Liver (tissue), 9 donors: ENCODE results near the gene SELENOO. TPM values are rescaled to one million over a fixed set of nuclear protein-coding genes. Genes with fewer than 3 reads are reported as not detected.
A peak's percentile ranks its signal among the peaks of the same experiment; 100 is the strongest.

Experiments used
- DNase-seq: peaks from one replicate; pipeline ENCODE4 v3.0.0-alpha.2; 2017; ENCODE audit warnings: low spot score
- H3K27ac ChIP-seq, 2 donors: one replicate each; pipeline ENCODE4 v1.7.0; 2013; ENCODE audit warnings: inconsistent platforms in 2 of 2, low read length in 2 of 2, control low read depth in 1 of 2, low read depth in 1 of 2, mild to moderate bottlenecking in 1 of 2
- H3K27me3 ChIP-seq, 4 donors: one replicate each; pipeline versions ENCODE4 v1.6.1 to v1.7.0; 2013; ENCODE audit warnings: low read length in 3 of 4, inconsistent platforms in 1 of 4, mild to moderate bottlenecking in 1 of 4, moderate library complexity in 1 of 4; ENCODE audit not compliant: control insufficient read depth in 4 of 4, insufficient read depth in 4 of 4
- H3K36me3 ChIP-seq, 4 donors: one replicate each; pipeline versions ENCODE4 v1.6.1 to v1.7.0; 2013; ENCODE audit warnings: low read length in 3 of 4, mild to moderate bottlenecking in 3 of 4, low read depth in 1 of 4, moderate library complexity in 1 of 4; ENCODE audit not compliant: control insufficient read depth in 4 of 4, insufficient read depth in 3 of 4
- H3K4me1 ChIP-seq, 4 donors: one replicate each; pipeline versions ENCODE4 v1.6.1 to v1.7.0; 2013; ENCODE audit warnings: low read length in 3 of 4, mild to moderate bottlenecking in 3 of 4, moderate library complexity in 1 of 4; ENCODE audit not compliant: control insufficient read depth in 4 of 4, insufficient read depth in 4 of 4
- H3K4me3 ChIP-seq, 3 donors: one replicate each; pipeline versions ENCODE4 v1.6.1 to v1.7.0; 2013; ENCODE audit warnings: low read length in 3 of 3, control low read depth in 1 of 3, low read depth in 1 of 3, mild to moderate bottlenecking in 1 of 3
- H3K9ac ChIP-seq, 2 donors: one replicate each; pipeline ENCODE4 v1.7.0; 2013; ENCODE audit warnings: low read length in 2 of 2, mild to moderate bottlenecking in 2 of 2, moderate library complexity in 2 of 2, control low read depth in 1 of 2, low read depth in 1 of 2
- H3K9me3 ChIP-seq, 4 donors: one replicate each; pipeline versions ENCODE4 v1.6.1 to v1.7.0; 2013; ENCODE audit warnings: low read length in 3 of 4; ENCODE audit not compliant: control insufficient read depth in 4 of 4
- EGR1 ChIP-seq, 2 donors: IDR thresholded peaks; 2 replicates each; pipeline ENCODE4 v1.6.1; 2016 to 2018; ENCODE audit warnings: antibody characterized with exemption in 2 of 2, low read depth in 2 of 2
- FOXA1 ChIP-seq: IDR thresholded peaks from 2 replicates; pipeline ENCODE4 v1.6.1; 2016; ENCODE audit warnings: antibody characterized with exemption
- FOXA2 ChIP-seq: IDR thresholded peaks from 2 replicates; pipeline ENCODE4 v1.6.1; 2016; ENCODE audit warnings: antibody characterized with exemption
- GABPA ChIP-seq, 2 donors: IDR thresholded peaks in 1 of 2; conservative IDR thresholded peaks in 1 of 2; 2 replicates each; pipeline ENCODE4 v1.6.1; 2016; ENCODE audit warnings: antibody characterized with exemption in 2 of 2, mild to moderate bottlenecking in 1 of 2, moderate library complexity in 1 of 2
- JUND ChIP-seq, 2 donors: IDR thresholded peaks; 2 replicates each; pipeline ENCODE4 v1.6.1; 2016; ENCODE audit warnings: antibody characterized with exemption in 2 of 2
- NR2F2 ChIP-seq: IDR thresholded peaks from 2 replicates; pipeline ENCODE4 v1.6.1; 2016; ENCODE audit warnings: antibody characterized with exemption
- RAD21 ChIP-seq, 2 donors: IDR thresholded peaks; 2 replicates each; pipeline ENCODE4 v1.6.1; 2016; ENCODE audit warnings: antibody characterized with exemption in 2 of 2, mild to moderate bottlenecking in 2 of 2
- RXRA ChIP-seq, 2 donors: IDR thresholded peaks; 2 replicates each; pipeline ENCODE4 v1.6.1; 2017 to 2018; ENCODE audit warnings: antibody characterized with exemption in 2 of 2, mild to moderate bottlenecking in 1 of 2
- SP1 ChIP-seq: IDR thresholded peaks from 2 replicates; pipeline ENCODE4 v1.6.1; 2018; ENCODE audit warnings: antibody characterized with exemption, mild to moderate bottlenecking
- YY1 ChIP-seq: IDR thresholded peaks from 2 replicates; pipeline ENCODE4 v1.6.1; 2016; ENCODE audit warnings: antibody characterized with exemption, mild to moderate bottlenecking
- ZBTB33 ChIP-seq: IDR thresholded peaks from 2 replicates; pipeline ENCODE4 v1.6.1; 2016; ENCODE audit warnings: antibody characterized with exemption
- WGBS: extraction: QIAGEN DNeasy Blood & Tissue Kit; methylation state at CpG from one replicate; pipeline ENCODE4 v1.1.7; 2013; 5-methylcytosine and 5-hydroxymethylcytosine counted together
- polyA plus RNA-seq, 2 donors: library from polyadenylated mRNA; stranded (reverse) in 1 of 2; unstranded in 1 of 2; fragments of 200-250 nt in 1 of 2; fragments of >200 nt in 1 of 2; fragmentation: Nextera tagmentation in 1 of 2; extraction: Ambion mirVana in 1 of 2; gene quantifications; one replicate each; pipeline versions ENCODE4 v1.2.1 to v1.2.3, GENCODE V29; 2013 to 2015
- total RNA-seq, 2 donors: library from RNA; depleted of rRNA; stranded (reverse); fragments of >200 nt; gene quantifications; one replicate each; pipeline ENCODE4 v1.2.3, GENCODE V29; 2014
- TF ChIP-seq, protein P1 (sequence below): IDR thresholded peaks from 2 replicates; pipeline ENCODE4 v1.6.1; 2016; ENCODE audit warnings: antibody characterized with exemption
- TF ChIP-seq, protein P2 (sequence below): fragments of 150-350 bp; IDR thresholded peaks from 2 replicates; pipeline ENCODE4 v1.5.1; 2017; ENCODE audit warnings: improper control_type of control experiment, low read depth, low read length; ENCODE audit not compliant: missing input control
- donor health status: healthy.
- donor health status: healthy.
- donor health status: healthy.
- donor health status: healthy.
- donor health status: healthy.

Gene SELENOO
- total and polyA plus RNA-seq, 4 donors = 16.4 to 59.2 (median 42.2) TPM

- Histone ChIP-seq H3K27ac (peak overlapping the region; percentile 80 to 95), H3K9me3 (no peaks in the 10 kb centered on the region), H3K4me1 (peaks cover 9 to 72% (median 58%) of the 10 kb centered on the region in 4 donors), H3K36me3 (peaks cover 0 to 4% (median 2%) of the 10 kb centered on the region in 4 donors), H3K27me3 (no peaks in the 10 kb centered on the region), H3K9ac (peak overlapping the region; percentile 6 to 13), H3K4me3 (peak overlapping the region; percentile 78 to 99 (median 87))
- TF ChIP-seq EGR1 (IDR thresholded peaks at IDR 0.05; ENCODE audit: low read depth in 2 of 2) = no peak
- peak in 1 of 2 donors; percentile 57 for TF ChIP-seq GABPA (IDR thresholded peaks at IDR 0.05 in 1 of 2, conservative IDR thresholded peaks at IDR 0.05 in 1 of 2)
- 14% methylated on average over 53 of the region's 53 CpGs for WGBS
- no peak for DNase-seq
Observed at GRCh38 chr22:50245214-50246072, 44.6 kb downstream of the SELENOO start.

DNA sequence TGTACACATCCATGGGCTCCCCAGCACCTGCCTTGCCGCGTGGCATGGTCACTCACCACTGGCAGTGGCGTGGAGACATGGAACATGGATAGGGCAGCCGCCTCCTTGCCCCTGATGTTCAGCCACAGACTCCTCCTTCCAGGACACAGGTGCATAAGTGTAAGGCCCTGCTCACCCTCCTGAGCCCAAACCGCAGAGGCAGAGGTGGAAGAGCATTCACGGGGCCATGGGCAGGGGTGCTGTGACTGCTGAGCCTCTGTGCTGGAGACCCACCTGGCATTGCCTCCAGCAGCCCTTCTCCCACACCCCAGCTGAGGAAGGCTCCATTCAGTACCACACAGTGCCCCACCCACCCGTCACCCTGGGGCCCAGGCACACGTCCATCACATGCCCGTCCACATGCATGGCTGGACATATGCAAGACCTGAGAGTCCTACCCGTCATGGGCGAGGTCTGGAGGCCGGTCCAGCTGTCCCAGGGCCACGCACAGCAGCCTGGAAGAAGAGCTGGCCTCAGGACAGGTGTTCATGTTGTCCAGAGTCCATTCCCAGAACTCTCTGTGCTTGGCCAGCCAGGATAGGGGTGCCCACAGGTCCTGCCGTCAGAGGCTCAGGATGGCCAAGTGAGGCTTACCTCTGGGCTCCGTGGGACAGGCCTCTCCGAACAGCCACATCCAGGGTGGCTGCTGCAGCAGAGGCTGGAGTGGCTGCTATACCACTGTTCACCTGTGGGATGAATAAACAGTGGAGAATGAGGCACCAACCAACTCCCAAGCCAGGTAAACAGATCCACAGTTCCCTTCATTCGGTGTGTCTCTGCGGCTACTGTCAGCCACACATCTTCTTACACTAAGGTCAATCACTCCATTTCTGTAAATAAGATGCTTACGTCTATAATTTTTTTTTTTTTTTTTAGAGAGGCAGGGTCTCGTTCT, 45.7 kb downstream of the SELENOO start:
- Histone ChIP-seq H3K27me3 (no peaks in the 10 kb centered on the region), H3K27ac (no peak overlapping the region), H3K4me3 (no peak overlapping the region)

GRCh38 chr22:50247748-50248147, 46.9 kb downstream of the SELENOO start:
- TF ChIP-seq SP1 (no peak), FOXA2 (no peak), JUND (IDR thresholded peaks at IDR 0.05) (no peak), GABPA (IDR thresholded peaks at IDR 0.05 in 1 of 2, conservative IDR thresholded peaks at IDR 0.05 in 1 of 2) (no peak), ZBTB33 (no peak), NR2F2 (no peak), FOXA1 (no peak), EGR1 (IDR thresholded peaks at IDR 0.05; ENCODE audit: low read depth in 2 of 2) (no peak), RAD21 (IDR thresholded peaks at IDR 0.05) (no peak), RXRA (IDR thresholded peaks at IDR 0.05) (no peak), YY1 (no peak)
- TF ChIP-seq, protein P1, sequence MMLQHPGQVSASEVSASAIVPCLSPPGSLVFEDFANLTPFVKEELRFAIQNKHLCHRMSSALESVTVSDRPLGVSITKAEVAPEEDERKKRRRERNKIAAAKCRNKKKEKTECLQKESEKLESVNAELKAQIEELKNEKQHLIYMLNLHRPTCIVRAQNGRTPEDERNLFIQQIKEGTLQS = no peak
- Histone ChIP-seq H3K36me3 (peaks cover 0 to 4% (median 2%) of the 10 kb centered on the region in 4 donors), H3K4me1 (peaks cover 11 to 70% (median 49%) of the 10 kb centered on the region in 4 donors), H3K9ac (no peak overlapping the region), H3K4me3 (no peak overlapping the region), H3K9me3 (no peaks in the 10 kb centered on the region), H3K27me3 (no peaks in the 10 kb centered on the region), H3K27ac (no peak overlapping the region)
- no peak for DNase-seq
- WGBS = 60% methylated on average over 16 of the region's 16 CpGs

More for the DNA sequence above, 45.7 kb downstream of the SELENOO start:
- WGBS = 84% methylated on average over 20 of the region's 20 CpGs
- Histone ChIP-seq H3K36me3 (peaks cover 0 to 4% (median 2%) of the 10 kb centered on the region in 4 donors), H3K4me1 (peaks cover 11 to 72% (median 57%) of the 10 kb centered on the region in 4 donors), H3K9me3 (no peaks in the 10 kb centered on the region), H3K9ac (no peak overlapping the region)
- DNase-seq = no peak
- TF ChIP-seq JUND (IDR thresholded peaks at IDR 0.05) = no peak
- TF ChIP-seq, protein P2, sequence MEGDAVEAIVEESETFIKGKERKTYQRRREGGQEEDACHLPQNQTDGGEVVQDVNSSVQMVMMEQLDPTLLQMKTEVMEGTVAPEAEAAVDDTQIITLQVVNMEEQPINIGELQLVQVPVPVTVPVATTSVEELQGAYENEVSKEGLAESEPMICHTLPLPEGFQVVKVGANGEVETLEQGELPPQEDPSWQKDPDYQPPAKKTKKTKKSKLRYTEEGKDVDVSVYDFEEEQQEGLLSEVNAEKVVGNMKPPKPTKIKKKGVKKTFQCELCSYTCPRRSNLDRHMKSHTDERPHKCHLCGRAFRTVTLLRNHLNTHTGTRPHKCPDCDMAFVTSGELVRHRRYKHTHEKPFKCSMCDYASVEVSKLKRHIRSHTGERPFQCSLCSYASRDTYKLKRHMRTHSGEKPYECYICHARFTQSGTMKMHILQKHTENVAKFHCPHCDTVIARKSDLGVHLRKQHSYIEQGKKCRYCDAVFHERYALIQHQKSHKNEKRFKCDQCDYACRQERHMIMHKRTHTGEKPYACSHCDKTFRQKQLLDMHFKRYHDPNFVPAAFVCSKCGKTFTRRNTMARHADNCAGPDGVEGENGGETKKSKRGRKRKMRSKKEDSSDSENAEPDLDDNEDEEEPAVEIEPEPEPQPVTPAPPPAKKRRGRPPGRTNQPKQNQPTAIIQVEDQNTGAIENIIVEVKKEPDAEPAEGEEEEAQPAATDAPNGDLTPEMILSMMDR = peak; percentile 17
